ENCODE results near the gene GSTCD.

GSTCD gene

DNA sequence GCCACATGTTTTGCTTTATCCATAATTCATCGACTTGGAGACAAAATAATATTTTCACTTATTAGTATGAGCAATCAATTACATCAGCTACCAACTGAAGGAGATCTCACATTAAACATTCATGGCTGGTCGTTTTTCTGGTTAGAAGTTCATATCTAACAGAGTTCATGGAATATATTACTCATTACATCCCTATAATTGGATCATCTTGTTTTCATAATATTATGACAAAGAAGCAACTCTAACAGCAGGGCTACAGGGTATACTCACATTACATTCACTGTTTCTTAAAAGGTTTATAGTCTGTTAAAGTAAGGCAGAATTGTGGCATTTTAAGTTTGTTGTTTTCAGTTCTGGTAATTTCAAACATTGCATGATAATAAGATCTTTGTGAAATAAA lies 33.0 kb downstream of the GSTCD start:
- DNase-seq (ENCODE audit: extremely low spot score) = no peak
- TF ChIP-seq CTBP1 (IDR thresholded peaks at IDR 0.05; ENCODE audit: borderline replicate concordance) = no peak
- ChIA-PET POLR2A (no interaction called here), CTCF (no interaction called here)

DNA sequence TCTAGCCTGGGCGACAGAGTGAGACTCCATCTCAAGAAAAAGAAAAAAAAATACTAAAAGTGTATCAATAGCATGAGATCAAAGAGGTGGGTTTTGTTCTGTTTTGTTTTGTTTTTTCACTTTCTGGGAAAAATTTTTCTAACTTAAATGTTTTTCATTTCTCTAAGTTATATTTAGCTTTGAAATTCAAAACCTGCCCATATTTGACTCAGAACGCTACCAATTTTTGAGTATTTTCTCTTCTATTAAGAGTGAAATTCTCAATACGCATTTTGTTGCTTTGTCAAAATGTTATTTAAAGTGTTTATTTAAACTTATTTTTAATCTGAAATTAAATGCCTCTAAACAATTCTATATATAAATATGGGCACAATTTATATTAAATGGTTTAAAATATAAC lies 39.6 kb downstream of the GSTCD start:
- ChIA-PET POLR2A (no interaction called here), CTCF (interaction anchor here (0.9 kb wide), 1 partner anchor 87 kb away, joined by 4 read pairs; no protein-coding TSS in a partner anchor)
- DNase-seq (ENCODE audit: extremely low spot score) = no peak
- TF ChIP-seq FOXA1 (IDR thresholded peaks at IDR 0.05) = no peak
- TF ChIP-seq, protein P1, sequence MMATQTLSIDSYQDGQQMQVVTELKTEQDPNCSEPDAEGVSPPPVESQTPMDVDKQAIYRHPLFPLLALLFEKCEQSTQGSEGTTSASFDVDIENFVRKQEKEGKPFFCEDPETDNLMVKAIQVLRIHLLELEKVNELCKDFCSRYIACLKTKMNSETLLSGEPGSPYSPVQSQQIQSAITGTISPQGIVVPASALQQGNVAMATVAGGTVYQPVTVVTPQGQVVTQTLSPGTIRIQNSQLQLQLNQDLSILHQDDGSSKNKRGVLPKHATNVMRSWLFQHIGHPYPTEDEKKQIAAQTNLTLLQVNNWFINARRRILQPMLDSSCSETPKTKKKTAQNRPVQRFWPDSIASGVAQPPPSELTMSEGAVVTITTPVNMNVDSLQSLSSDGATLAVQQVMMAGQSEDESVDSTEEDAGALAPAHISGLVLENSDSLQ (IDR thresholded peaks at IDR 0.05) = no peak
- TF ChIP-seq HDGF (IDR thresholded peaks at IDR 0.05; ENCODE audit: borderline replicate concordance) = no peak
- TF ChIP-seq ARNT (IDR thresholded peaks at IDR 0.05) = no peak
- no peak for TF ChIP-seq ZNF384 (IDR thresholded peaks at IDR 0.05)
- TF ChIP-seq FOXK2 (IDR thresholded peaks at IDR 0.05) = no peak
- no peak for TF ChIP-seq FOXM1 (IDR thresholded peaks at IDR 0.05; ENCODE audit: borderline replicate concordance)

DNA sequence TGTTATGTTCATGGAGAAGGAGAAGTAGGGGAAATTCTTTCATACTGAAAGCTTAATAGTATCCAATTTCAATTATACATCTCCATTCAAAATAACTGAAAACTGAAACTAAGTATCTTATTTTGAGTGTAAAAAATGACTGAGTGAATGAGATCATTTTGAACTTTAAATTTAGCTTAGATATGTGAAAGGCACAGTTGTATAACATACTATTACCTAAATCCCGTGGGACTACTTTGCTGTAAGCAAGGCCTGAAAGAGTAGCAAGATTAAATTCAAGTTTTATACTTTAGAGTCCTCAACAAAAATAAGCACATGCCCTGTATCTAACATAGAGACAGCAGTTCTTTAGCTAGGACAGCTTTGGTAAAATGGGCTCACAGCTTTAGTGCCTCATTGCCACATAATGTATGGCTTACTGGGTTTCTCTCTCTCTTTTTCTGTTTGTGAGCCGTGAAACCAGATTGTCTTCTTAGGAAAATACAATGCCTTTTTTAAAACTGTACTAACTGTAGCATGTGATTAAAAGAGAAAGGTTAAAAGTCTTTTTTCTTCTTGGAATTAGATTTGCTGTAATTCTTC lies 43.2 kb downstream of the GSTCD start:
- ChIA-PET CTCF (no interaction called here), POLR2A (no interaction called here)
- no peak for DNase-seq (ENCODE audit: extremely low spot score)
- TF ChIP-seq L3MBTL2 (conservative IDR thresholded peaks at IDR 0.05) (no peak), ARNT (IDR thresholded peaks at IDR 0.05) (no peak), NFRKB (IDR thresholded peaks at IDR 0.05) (no peak), FOXA1 (IDR thresholded peaks at IDR 0.05) (no peak), ELF4 (IDR thresholded peaks at IDR 0.05) (no peak), BHLHE40 (IDR thresholded peaks at IDR 0.05; ENCODE audit: borderline replicate concordance) (no peak), FOXK2 (IDR thresholded peaks at IDR 0.05) (no peak), TARDBP (IDR thresholded peaks at IDR 0.05) (no peak), LEF1 (IDR thresholded peaks at IDR 0.05; ENCODE audit: borderline replicate concordance) (no peak), FOXM1 (IDR thresholded peaks at IDR 0.05; ENCODE audit: borderline replicate concordance) (no peak), HDGF (IDR thresholded peaks at IDR 0.05; ENCODE audit: borderline replicate concordance) (no peak), SP1 (IDR thresholded peaks at IDR 0.05) (no peak), CTBP1 (IDR thresholded peaks at IDR 0.05; ENCODE audit: borderline replicate concordance) (no peak), SUZ12 (IDR thresholded peaks at IDR 0.05) (no peak)
- TF ChIP-seq, protein P1 (IDR thresholded peaks at IDR 0.05) = no peak

DNA sequence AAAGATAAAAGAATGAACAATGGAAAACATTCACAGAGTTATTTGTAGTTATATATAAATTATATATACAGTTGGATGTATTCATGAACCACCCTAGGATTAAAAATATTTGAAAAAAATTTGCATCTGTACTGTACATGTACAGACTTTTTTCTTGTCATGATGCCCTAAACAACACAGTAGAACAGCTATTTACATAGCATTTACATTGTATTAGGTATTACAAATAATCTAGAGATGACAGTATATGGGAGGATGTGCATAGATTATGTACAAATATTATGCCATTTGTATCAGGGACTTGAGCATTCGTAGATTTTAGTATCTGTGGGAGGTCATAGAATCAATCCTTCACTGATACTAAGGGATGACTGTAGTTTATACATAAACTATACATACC lies 44.8 kb downstream of the GSTCD start:
- TF ChIP-seq SP1 (IDR thresholded peaks at IDR 0.05) (no peak), FOXM1 (IDR thresholded peaks at IDR 0.05; ENCODE audit: borderline replicate concordance) (no peak), FOXK2 (IDR thresholded peaks at IDR 0.05) (no peak), SUZ12 (IDR thresholded peaks at IDR 0.05) (no peak), BHLHE40 (IDR thresholded peaks at IDR 0.05; ENCODE audit: borderline replicate concordance) (no peak), CTBP1 (IDR thresholded peaks at IDR 0.05; ENCODE audit: borderline replicate concordance) (no peak), NFRKB (IDR thresholded peaks at IDR 0.05) (no peak), ARNT (IDR thresholded peaks at IDR 0.05) (no peak), HDGF (IDR thresholded peaks at IDR 0.05; ENCODE audit: borderline replicate concordance) (no peak), ZNF384 (IDR thresholded peaks at IDR 0.05) (no peak), FOXA1 (IDR thresholded peaks at IDR 0.05) (no peak)
- TF ChIP-seq, protein P1 (IDR thresholded peaks at IDR 0.05) = no peak
- ChIA-PET POLR2A (interaction anchor here (0.6 kb wide), 1 partner anchor 22 kb away, joined by 3 read pairs; no protein-coding TSS in a partner anchor), CTCF (no interaction called here)
- no peak for DNase-seq (ENCODE audit: extremely low spot score)

DNA sequence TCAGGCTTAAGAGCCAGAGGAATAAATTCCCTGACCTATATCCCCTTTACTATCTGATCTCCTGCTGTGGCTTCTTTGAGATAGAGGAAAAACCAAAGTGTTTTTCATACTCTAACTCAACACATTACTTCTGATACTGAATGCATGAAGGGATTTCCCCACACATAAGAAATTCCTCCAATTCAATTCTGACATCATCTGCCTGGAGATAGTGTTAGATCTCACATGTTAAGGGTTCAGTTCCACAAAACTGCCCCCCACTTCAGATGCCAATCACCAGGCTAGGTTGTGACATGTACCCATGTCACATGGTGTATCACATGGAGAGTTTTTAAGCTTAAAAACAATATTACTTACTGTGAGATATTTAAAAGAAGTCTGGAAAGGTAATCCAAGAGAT lies 46.8 kb downstream of the GSTCD start:
- CTCF ChIA-PET = interaction anchor here (0.6 kb wide), 1 partner anchor 40 kb away, joined by 3 read pairs; no protein-coding TSS in a partner anchor
- DNase-seq (ENCODE audit: extremely low spot score) = no peak
- TF ChIP-seq, protein P1 (IDR thresholded peaks at IDR 0.05) = no peak
- no peak for TF ChIP-seq SP1 (IDR thresholded peaks at IDR 0.05)
- POLR2A ChIA-PET = no interaction called here

DNA sequence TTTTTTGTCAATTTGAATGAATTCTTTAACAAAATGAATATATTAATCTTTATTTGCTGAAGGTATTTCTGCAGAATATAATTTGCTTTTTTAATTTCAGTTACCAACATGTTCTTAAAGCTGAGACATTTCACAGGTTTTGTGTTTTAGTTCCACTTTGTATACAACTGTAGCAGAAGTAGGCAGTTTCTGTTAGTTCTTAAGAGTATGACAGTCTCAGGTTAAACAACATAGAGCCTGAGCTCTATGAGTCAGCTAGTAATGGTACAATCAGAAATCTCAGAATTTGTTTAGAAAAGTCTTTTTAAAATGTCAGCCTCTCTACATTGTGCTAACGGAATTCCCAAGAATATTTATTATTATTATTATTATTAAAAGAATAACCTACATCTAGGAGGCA lies 50.4 kb downstream of the GSTCD start:
- CTCF ChIA-PET = no interaction called here
- POLR2A ChIA-PET = no interaction called here
- TF ChIP-seq ARNT (IDR thresholded peaks at IDR 0.05) (no peak), FOXK2 (IDR thresholded peaks at IDR 0.05) (no peak)
- no peak for DNase-seq (ENCODE audit: extremely low spot score)
